HepG2 (cell line): ENCODE results near the gene EGLN2. TPM values are rescaled to one million over a fixed set of nuclear protein-coding genes. Genes with fewer than 3 reads are reported as not detected.

ENCODE experiments used
- DMAP1 ChIP-seq: IDR thresholded peaks from 2 replicates; pipeline ENCODE4 v1.6.1; 2016
- EHMT2 ChIP-seq: fragments of 200-600 bp; sonication (generic); IDR thresholded peaks from 2 replicates; pipeline ENCODE4 v1.7.0; 2017; ENCODE audit warnings: antibody characterized with exemption, low read depth, low read length, borderline replicate concordance
- EP300 ChIP-seq, 3 experiments: sonication (generic) in 1 of 3; formaldehyde crosslinking in 1 of 3; IDR thresholded peaks; 2 replicates each; pipeline versions ENCODE4 v1.5.1 to v1.6.1; 2011 to 2020; ENCODE audit warnings: low read depth in 2 of 3, low read length in 2 of 3, borderline replicate concordance in 1 of 3, improper control_type of control experiment in 1 of 3, mild to moderate bottlenecking in 1 of 3, missing genetic modification reagents in 1 of 3, moderate library complexity in 1 of 3
- KLF15 ChIP-seq: sonication (generic); formaldehyde crosslinking; IDR thresholded peaks from 2 replicates; pipeline ENCODE4 v1.8.1; 2023; ENCODE audit warnings: borderline replicate concordance, mild to moderate bottlenecking, inconsistent platforms, missing genetic modification reagents, mixed read lengths
- KLF16 ChIP-seq, 2 experiments: sonication (generic) in 1 of 2; formaldehyde crosslinking in 1 of 2; IDR thresholded peaks; 2 replicates each; pipeline versions ENCODE4 v1.6.1 to v1.8.0; 2016 to 2023; ENCODE audit warnings: missing genetic modification reagents in 2 of 2, missing compliant biosample characterization in 1 of 2
- MED8 ChIP-seq: sonication (generic); formaldehyde crosslinking; IDR thresholded peaks from 2 replicates; pipeline ENCODE4 v1.8.1; 2023; ENCODE audit warnings: mild to moderate bottlenecking, missing genetic modification reagents; ENCODE audit not compliant: insufficient replicate concordance
- SMAD1 ChIP-seq: sonication (generic); formaldehyde crosslinking; IDR thresholded peaks from 2 replicates; pipeline ENCODE4 v1.4.0; 2020; ENCODE audit warnings: missing genetic modification reagents, low read depth, mild to moderate bottlenecking, borderline replicate concordance
- SNAPC2 ChIP-seq: sonication (generic); formaldehyde crosslinking; IDR thresholded peaks from 2 replicates; pipeline ENCODE4 v1.8.1; 2022; ENCODE audit warnings: mild to moderate bottlenecking, missing genetic modification reagents
- TOPORS ChIP-seq: sonication (generic); formaldehyde crosslinking; IDR thresholded peaks from 2 replicates; pipeline ENCODE4 v1.8.0; 2023; ENCODE audit warnings: mild to moderate bottlenecking, missing genetic modification reagents
- ZNF530 ChIP-seq: sonication (generic); formaldehyde crosslinking; IDR thresholded peaks from 2 replicates; pipeline ENCODE4 v1.5.0; 2020; ENCODE audit warnings: low read depth, mild to moderate bottlenecking, missing genetic modification reagents
- polyA plus RNA-seq, 8 experiments: library from polyadenylated mRNA; depleted of rRNA in 3 of 8; stranded (reverse) in 7 of 8; unstranded in 1 of 8; fragments of >200 nt; fragmentation: Illumina TruSeq in 4 of 8; extraction: Trizol in 4 of 8; gene quantifications; 2 replicates each; pipeline versions ENCODE4 v1.2.1 to v1.2.3, GENCODE V29; 2011 to 2016; ENCODE audit warnings: low read depth in 4 of 8, missing spikeins in 1 of 8, mixed read lengths in 1 of 8; ENCODE audit not compliant: insufficient read depth in 1 of 8
- total RNA-seq, 5 experiments: library from RNA; depleted of rRNA; stranded (reverse); fragments of >200 nt; fragmentation: Illumina TruSeq; extraction: Trizol; gene quantifications; 2 replicates each; pipeline ENCODE4 v1.2.3, GENCODE V29; 2016; ENCODE audit warnings: low read depth in 1 of 5
- TF ChIP-seq, protein P1 (sequence below): sonication (generic); formaldehyde crosslinking; IDR thresholded peaks from 2 replicates; pipeline ENCODE4 v1.4.0; 2020; ENCODE audit warnings: missing genetic modification reagents
- TF ChIP-seq, protein P2 (sequence below): sonication (generic); formaldehyde crosslinking; IDR thresholded peaks from 2 replicates; pipeline ENCODE4 v1.5.0; 2020; ENCODE audit warnings: missing genetic modification reagents
- TF ChIP-seq, protein P3 (sequence below): sonication (generic); formaldehyde crosslinking; IDR thresholded peaks from 2 replicates; pipeline ENCODE4 v1.4.0; 2020; ENCODE audit warnings: missing genetic modification reagents
- TF ChIP-seq, protein P4 (sequence below): sonication (generic); formaldehyde crosslinking; IDR thresholded peaks from 2 replicates; pipeline ENCODE4 v1.5.0; 2020; ENCODE audit warnings: mild to moderate bottlenecking, missing genetic modification reagents, borderline replicate concordance
- TF ChIP-seq, protein P5 (sequence below): sonication (generic); formaldehyde crosslinking; IDR thresholded peaks from 2 replicates; pipeline ENCODE4 v1.4.0; 2020; ENCODE audit warnings: missing genetic modification reagents

Gene EGLN2
- total and polyA plus RNA-seq, 2 of the 13 experiments (the other 11 are each of a cell fraction or from before 2014, with no cell fraction given) = 16.5 to 40.8 TPM

DNA sequence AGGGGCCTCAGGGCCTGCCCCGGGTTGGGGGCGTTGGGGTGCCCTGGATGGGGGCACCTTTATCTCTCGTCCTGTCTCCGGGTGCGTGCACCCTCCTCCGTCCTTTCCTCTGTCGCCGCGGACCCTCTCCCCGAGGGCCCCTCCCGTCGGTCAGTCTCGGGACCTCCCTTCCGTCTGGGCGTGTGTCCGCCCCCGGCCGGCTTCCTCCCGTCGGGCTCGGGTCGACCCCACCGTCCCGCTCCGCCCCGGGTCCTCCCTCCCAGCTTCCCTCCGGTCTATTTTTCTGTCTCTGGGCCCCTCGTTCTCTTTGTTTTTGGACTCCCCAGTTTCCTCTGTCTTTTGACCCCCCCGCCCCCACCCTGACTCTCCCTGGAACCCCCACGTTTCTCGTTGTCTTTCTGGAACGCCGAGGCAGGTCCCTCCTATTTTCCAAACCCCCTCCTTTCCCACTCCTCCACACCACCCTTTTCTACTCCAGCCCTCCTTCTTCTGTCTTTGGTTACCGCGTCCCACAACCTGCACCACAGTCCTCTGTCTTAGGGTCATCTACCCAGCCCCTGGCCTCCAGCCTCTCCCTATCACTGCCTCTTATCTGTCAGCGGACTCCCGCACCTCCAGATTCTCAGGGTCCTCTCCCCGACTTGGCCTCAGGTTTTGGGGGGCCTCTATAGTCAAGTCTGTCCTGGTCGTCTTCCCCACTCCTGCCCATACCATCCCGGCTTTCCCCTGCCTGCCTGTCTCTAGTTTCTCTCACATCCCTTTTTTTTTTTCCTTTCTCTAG is 757 bp downstream of the EGLN2 start (continued):
- TF ChIP-seq SNAPC2 (CRISPR knock-in tag) (no peak), EHMT2 (no peak), ZNF530 (CRISPR knock-in tag) (no peak), DMAP1 (0 out of 2 replicates have a peak, but pooled peaks have one; percentile 8), MED8 (CRISPR knock-in tag) (no peak), SMAD1 (no peak), EP300 (IDR thresholded peaks at IDR 0.05; ENCODE audit: low read depth in 2 of 2, low read length in 2 of 2) (no peak), EP300 (CRISPR knock-in tag; IDR thresholded peaks at IDR 0.05; ENCODE audit: borderline replicate concordance) (no peak), TOPORS (CRISPR knock-in tag) (no peak), KLF16 (CRISPR knock-in tag; IDR thresholded peaks at IDR 0.05) (no peak), KLF15 (CRISPR knock-in tag) (no peak)
- TF ChIP-seq, protein P1, sequence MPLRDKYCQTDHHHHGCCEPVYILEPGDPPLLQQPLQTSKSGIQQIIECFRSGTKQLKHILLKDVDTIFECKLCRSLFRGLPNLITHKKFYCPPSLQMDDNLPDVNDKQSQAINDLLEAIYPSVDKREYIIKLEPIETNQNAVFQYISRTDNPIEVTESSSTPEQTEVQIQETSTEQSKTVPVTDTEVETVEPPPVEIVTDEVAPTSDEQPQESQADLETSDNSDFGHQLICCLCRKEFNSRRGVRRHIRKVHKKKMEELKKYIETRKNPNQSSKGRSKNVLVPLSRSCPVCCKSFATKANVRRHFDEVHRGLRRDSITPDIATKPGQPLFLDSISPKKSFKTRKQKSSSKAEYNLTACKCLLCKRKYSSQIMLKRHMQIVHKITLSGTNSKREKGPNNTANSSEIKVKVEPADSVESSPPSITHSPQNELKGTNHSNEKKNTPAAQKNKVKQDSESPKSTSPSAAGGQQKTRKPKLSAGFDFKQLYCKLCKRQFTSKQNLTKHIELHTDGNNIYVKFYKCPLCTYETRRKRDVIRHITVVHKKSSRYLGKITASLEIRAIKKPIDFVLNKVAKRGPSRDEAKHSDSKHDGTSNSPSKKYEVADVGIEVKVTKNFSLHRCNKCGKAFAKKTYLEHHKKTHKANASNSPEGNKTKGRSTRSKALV (CRISPR knock-in tag) = no peak
- TF ChIP-seq, protein P2, sequence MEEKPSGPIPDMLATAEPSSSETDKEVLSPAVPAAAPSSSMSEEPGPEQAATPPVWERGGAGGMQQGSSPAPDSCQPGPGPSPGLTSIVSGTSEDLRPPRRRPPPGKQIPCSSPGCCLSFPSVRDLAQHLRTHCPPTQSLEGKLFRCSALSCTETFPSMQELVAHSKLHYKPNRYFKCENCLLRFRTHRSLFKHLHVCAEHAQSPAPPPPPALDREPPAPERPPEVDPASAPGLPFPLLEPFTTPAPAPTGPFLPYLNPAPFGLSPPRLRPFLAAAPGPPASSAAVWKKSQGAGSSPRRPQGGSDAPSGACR (CRISPR knock-in tag) = no peak
- TF ChIP-seq, protein P3, sequence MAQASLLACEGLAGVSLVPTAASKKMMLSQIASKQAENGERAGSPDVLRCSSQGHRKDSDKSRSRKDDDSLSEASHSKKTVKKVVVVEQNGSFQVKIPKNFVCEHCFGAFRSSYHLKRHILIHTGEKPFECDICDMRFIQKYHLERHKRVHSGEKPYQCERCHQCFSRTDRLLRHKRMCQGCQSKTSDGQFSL (CRISPR knock-in tag) = no peak
- TF ChIP-seq, protein P4, sequence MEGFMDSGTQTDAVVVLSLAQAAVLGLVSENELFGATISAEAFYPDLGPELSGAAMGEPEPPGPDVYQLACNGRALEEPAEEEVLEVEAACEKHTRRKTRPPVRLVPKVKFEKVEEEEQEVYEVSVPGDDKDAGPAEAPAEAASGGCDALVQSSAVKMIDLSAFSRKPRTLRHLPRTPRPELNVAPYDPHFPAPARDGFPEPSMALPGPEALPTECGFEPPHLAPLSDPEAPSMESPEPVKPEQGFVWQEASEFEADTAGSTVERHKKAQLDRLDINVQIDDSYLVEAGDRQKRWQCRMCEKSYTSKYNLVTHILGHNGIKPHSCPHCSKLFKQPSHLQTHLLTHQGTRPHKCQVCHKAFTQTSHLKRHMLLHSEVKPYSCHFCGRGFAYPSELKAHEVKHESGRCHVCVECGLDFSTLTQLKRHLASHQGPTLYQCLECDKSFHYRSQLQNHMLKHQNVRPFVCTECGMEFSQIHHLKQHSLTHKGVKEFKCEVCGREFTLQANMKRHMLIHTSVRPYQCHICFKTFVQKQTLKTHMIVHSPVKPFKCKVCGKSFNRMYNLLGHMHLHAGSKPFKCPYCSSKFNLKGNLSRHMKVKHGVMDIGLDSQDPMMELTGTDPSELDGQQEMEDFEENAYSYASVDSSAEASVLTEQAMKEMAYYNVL = no peak
- TF ChIP-seq, protein P5, sequence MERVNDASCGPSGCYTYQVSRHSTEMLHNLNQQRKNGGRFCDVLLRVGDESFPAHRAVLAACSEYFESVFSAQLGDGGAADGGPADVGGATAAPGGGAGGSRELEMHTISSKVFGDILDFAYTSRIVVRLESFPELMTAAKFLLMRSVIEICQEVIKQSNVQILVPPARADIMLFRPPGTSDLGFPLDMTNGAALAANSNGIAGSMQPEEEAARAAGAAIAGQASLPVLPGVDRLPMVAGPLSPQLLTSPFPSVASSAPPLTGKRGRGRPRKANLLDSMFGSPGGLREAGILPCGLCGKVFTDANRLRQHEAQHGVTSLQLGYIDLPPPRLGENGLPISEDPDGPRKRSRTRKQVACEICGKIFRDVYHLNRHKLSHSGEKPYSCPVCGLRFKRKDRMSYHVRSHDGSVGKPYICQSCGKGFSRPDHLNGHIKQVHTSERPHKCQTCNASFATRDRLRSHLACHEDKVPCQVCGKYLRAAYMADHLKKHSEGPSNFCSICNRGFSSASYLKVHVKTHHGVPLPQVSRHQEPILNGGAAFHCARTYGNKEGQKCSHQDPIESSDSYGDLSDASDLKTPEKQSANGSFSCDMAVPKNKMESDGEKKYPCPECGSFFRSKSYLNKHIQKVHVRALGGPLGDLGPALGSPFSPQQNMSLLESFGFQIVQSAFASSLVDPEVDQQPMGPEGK (CRISPR knock-in tag) = peak; percentile 80
